ENCODE measurements around the gene SDK2. TPM values are rescaled to one million over a fixed set of nuclear protein-coding genes. Genes with fewer than 3 reads are reported as not detected.

Gene SDK2
- total RNA-seq, 1 experiment from 2014 or later, result 0.67 TPM

GRCh38 chr17:73639932-73640331 is 4.3 kb downstream of the SDK2 start:
- TF ChIP-seq EZH2 (IDR thresholded peaks at IDR 0.05; ENCODE audit: borderline replicate concordance, low read depth, low read length, poor library complexity, severe bottlenecking) (no peak), CTCF (conservative IDR thresholded peaks at IDR 0.05; ENCODE audit: low read depth, low read length) (no peak)
- no peak for DNase-seq (ENCODE audit: low spot score)
- ChIA-PET CTCF (no interaction called here), POLR2A (ENCODE audit: low non-redundant PET) (no interaction called here)
- Histone ChIP-seq H3K36me3 (ENCODE audit: insufficient read depth, low read length, poor library complexity, severe bottlenecking) (no peaks in the 10 kb centered on the region), H3K4me1 (ENCODE audit: insufficient read depth, low read length, poor library complexity, severe bottlenecking) (peaks cover 32% of the 10 kb centered on the region), H3K27ac (ENCODE audit: low read depth, low read length, poor library complexity, severe bottlenecking) (no peak overlapping the region), H3K9me3 (ENCODE audit: low read depth, low read length, poor library complexity, severe bottlenecking) (no peaks in the 10 kb centered on the region), H3K4me3 (ENCODE audit: low read depth, low read length, poor library complexity, severe bottlenecking) (no peak overlapping the region), H3K27me3 (replicated peaks; ENCODE audit: insufficient read depth, low read depth, low read length, poor library complexity) (peaks cover 36% of the 10 kb centered on the region)
- intact Hi-C loops (cut with micrococcal nuclease; ENCODE audit: unreplicated experiment), result loop anchor here (5.0 kb wide), 1 partner anchor 213 kb away; no protein-coding TSS in a partner anchor
- no TSS peak for BruUV-seq (replicated peaks)

- POLR2A ChIA-PET (ENCODE audit: low non-redundant PET), result no interaction called here
- no peaks in the 10 kb centered on the region for H3K9me3 ChIP-seq (ENCODE audit: low read depth, low read length, poor library complexity, severe bottlenecking)
- CTCF ChIA-PET, result no interaction called here
- H3K27ac ChIP-seq (ENCODE audit: low read depth, low read length, poor library complexity, severe bottlenecking), result no peak overlapping the region
- intact Hi-C loops (cut with micrococcal nuclease; ENCODE audit: unreplicated experiment), result no loop called here
- no TSS peak for BruUV-seq (replicated peaks)
- H3K4me3 ChIP-seq (ENCODE audit: low read depth, low read length, poor library complexity, severe bottlenecking), result no peak overlapping the region
- no peaks in the 10 kb centered on the region for H3K36me3 ChIP-seq (ENCODE audit: insufficient read depth, low read length, poor library complexity, severe bottlenecking)
- no peak for TF ChIP-seq EZH2 (IDR thresholded peaks at IDR 0.05; ENCODE audit: borderline replicate concordance, low read depth, low read length, poor library complexity, severe bottlenecking)
- no peak for TF ChIP-seq CTCF (conservative IDR thresholded peaks at IDR 0.05; ENCODE audit: low read depth, low read length)
- peaks cover 32% of the 10 kb centered on the region for H3K27me3 ChIP-seq (replicated peaks; ENCODE audit: insufficient read depth, low read depth, low read length, poor library complexity)
- DNase-seq (ENCODE audit: low spot score), result peak; percentile 51
- H3K4me1 ChIP-seq (ENCODE audit: insufficient read depth, low read length, poor library complexity, severe bottlenecking), result peaks cover 31% of the 10 kb centered on the region
These were observed 4.9 kb downstream of the SDK2 start for GRCh38 chr17:73639322-73639721.

- POLR2A ChIA-PET (ENCODE audit: low non-redundant PET), result no interaction called here
- Histone ChIP-seq H3K9me3 (ENCODE audit: low read depth, low read length, poor library complexity, severe bottlenecking) (no peaks in the 10 kb centered on the region), H3K27me3 (replicated peaks; ENCODE audit: insufficient read depth, low read depth, low read length, poor library complexity) (peaks cover 25% of the 10 kb centered on the region), H3K27ac (ENCODE audit: low read depth, low read length, poor library complexity, severe bottlenecking) (no peak overlapping the region), H3K4me1 (ENCODE audit: insufficient read depth, low read length, poor library complexity, severe bottlenecking) (peaks cover 23% of the 10 kb centered on the region), H3K4me3 (ENCODE audit: low read depth, low read length, poor library complexity, severe bottlenecking) (no peak overlapping the region), H3K36me3 (ENCODE audit: insufficient read depth, low read length, poor library complexity, severe bottlenecking) (no peaks in the 10 kb centered on the region)
- no TSS peak for BruUV-seq (replicated peaks)
- TF ChIP-seq EZH2 (IDR thresholded peaks at IDR 0.05; ENCODE audit: borderline replicate concordance, low read depth, low read length, poor library complexity, severe bottlenecking) (no peak), CTCF (conservative IDR thresholded peaks at IDR 0.05; ENCODE audit: low read depth, low read length) (no peak)
- intact Hi-C loops (cut with micrococcal nuclease; ENCODE audit: unreplicated experiment), result no loop called here
- CTCF ChIA-PET, result no interaction called here
- no peak for DNase-seq (ENCODE audit: low spot score)
These were observed 5.7 kb downstream of the SDK2 start for GRCh38 chr17:73638556-73638955.
